HFF-Myc (cell line): Measurements from ENCODE around the gene RNF157.

Experiments
- DNase-seq: peaks from one replicate; pipeline ENCODE4 v3.0.0-alpha.2; 2011; ENCODE audit warnings: low read depth; ENCODE audit errors: extremely low read depth
- H3K4me3 ChIP-seq: replicated peaks from 2 replicates; pipeline ENCODE4 v1.5.1; 2011; ENCODE audit warnings: low read depth, mild to moderate bottlenecking, control low read depth, low read length
- CTCF ChIP-seq: IDR thresholded peaks from 2 replicates; pipeline ENCODE4 v1.5.1; 2012; ENCODE audit warnings: mild to moderate bottlenecking, low read depth, low read length, control low read depth; ENCODE audit errors: missing control alignments

The RNF157 gene

GRCh38 chr17:76240461-76241203 lies at the start of gene RNF157:
TSS of gene RNF157 (minus strand) at chr17:76240493. CDS start at chr17:76240240, 253 bp downstream.
- no peak for TF ChIP-seq CTCF
- no peak for DNase-seq
- H3K4me3 ChIP-seq: peak within 1 kb of the TSS; percentile 55

- no peak for TF ChIP-seq CTCF
- no peak overlapping the region for H3K4me3 ChIP-seq
- DNase-seq: no peak
Observed at GRCh38 chr17:76281573-76282371, 41.5 kb upstream of the RNF157 start.

- no peak for TF ChIP-seq CTCF
- no peak for DNase-seq
- H3K4me3 ChIP-seq: no peak overlapping the region
Observed at GRCh38 chr17:76280650-76281049, 40.4 kb upstream of the RNF157 start.

GRCh38 chr17:76279742-76280287 lies 39.5 kb upstream of the RNF157 start:
- TF ChIP-seq CTCF: no peak
- DNase-seq: no peak
- H3K4me3 ChIP-seq: no peak overlapping the region

- DNase-seq: peak; percentile 41
- H3K4me3 ChIP-seq: no peak overlapping the region
- TF ChIP-seq CTCF: peak; percentile 96
Observed at GRCh38 chr17:76278952-76279741, 38.9 kb upstream of the RNF157 start.

GRCh38 chr17:76278268-76278908 lies 38.1 kb upstream of the RNF157 start:
- no peak for TF ChIP-seq CTCF
- no peak overlapping the region for H3K4me3 ChIP-seq
- no peak for DNase-seq
